ENCODE measurements around the gene UQCRH.

The UQCRH gene

GRCh38 chr1:46295306-46295705 lies 8.2 kb upstream of the UQCRH start:
- H3K4me1 ChIP-seq (ENCODE audit: insufficient read depth, low read length, severe bottlenecking) = no peaks in the 10 kb centered on the region
- H3K27me3 ChIP-seq (ENCODE audit: insufficient read depth, low read length) = no peaks in the 10 kb centered on the region
- no peaks in the 10 kb centered on the region for H3F3A ChIP-seq (ENCODE audit: insufficient read depth, low read length)
- TF ChIP-seq EZH2 (IDR thresholded peaks at IDR 0.05; ENCODE audit: borderline replicate concordance, low read length) = no peak
- TF ChIP-seq CTCF (IDR thresholded peaks at IDR 0.05; ENCODE audit: low read length) = no peak
- H3K9me2 ChIP-seq (ENCODE audit: low read depth, low read length) = no peaks in the 10 kb centered on the region
- H3K4me2 ChIP-seq (ENCODE audit: low read length) = no peak overlapping the region
- no peaks in the 10 kb centered on the region for H4K20me1 ChIP-seq (ENCODE audit: insufficient read depth, low read length)
- no peak overlapping the region for H3K27ac ChIP-seq (ENCODE audit: low read depth, low read length, poor library complexity, severe bottlenecking)
- no peaks in the 10 kb centered on the region for H3K9me3 ChIP-seq (ENCODE audit: low read length)
- H3K36me3 ChIP-seq (ENCODE audit: insufficient read depth, low read length) = peaks cover 30% of the 10 kb centered on the region
- no peak overlapping the region for H3K9ac ChIP-seq (ENCODE audit: low read length)
- no peaks in the 10 kb centered on the region for H3K79me2 ChIP-seq (ENCODE audit: insufficient read depth, low read length)
- no peak overlapping the region for H3K4me3 ChIP-seq (ENCODE audit: low read depth, low read length, poor library complexity, severe bottlenecking)
- no peak overlapping the region for H2AFZ ChIP-seq (ENCODE audit: low read length)

- Histone ChIP-seq H3K9me3 (ENCODE audit: low read length) (no peaks in the 10 kb centered on the region), H3K4me3 (ENCODE audit: low read depth, low read length, poor library complexity, severe bottlenecking) (no peak overlapping the region), H3K36me3 (ENCODE audit: insufficient read depth, low read length) (peaks cover 30% of the 10 kb centered on the region), H4K20me1 (ENCODE audit: insufficient read depth, low read length) (no peaks in the 10 kb centered on the region), H3K9me2 (ENCODE audit: low read depth, low read length) (no peaks in the 10 kb centered on the region), H3K4me1 (ENCODE audit: insufficient read depth, low read length, severe bottlenecking) (peaks cover 11% of the 10 kb centered on the region), H3K27ac (ENCODE audit: low read depth, low read length, poor library complexity, severe bottlenecking) (no peak overlapping the region), H3K4me2 (ENCODE audit: low read length) (no peak overlapping the region), H3K79me2 (ENCODE audit: insufficient read depth, low read length) (no peaks in the 10 kb centered on the region), H2AFZ (ENCODE audit: low read length) (no peak overlapping the region), H3K27me3 (ENCODE audit: insufficient read depth, low read length) (no peaks in the 10 kb centered on the region), H3F3A (ENCODE audit: insufficient read depth, low read length) (no peaks in the 10 kb centered on the region), H3K9ac (ENCODE audit: low read length) (no peak overlapping the region)
- no peak for TF ChIP-seq EZH2 (IDR thresholded peaks at IDR 0.05; ENCODE audit: borderline replicate concordance, low read length)
- no peak for TF ChIP-seq CTCF (IDR thresholded peaks at IDR 0.05; ENCODE audit: low read length)
Measured at GRCh38 chr1:46298387-46298786, 5.1 kb upstream of the UQCRH start.

- no peak overlapping the region for H2AFZ ChIP-seq (ENCODE audit: low read length)
- H3K9ac ChIP-seq (ENCODE audit: low read length) = no peak overlapping the region; the same call in 1 of the 2 replicates
- no peak overlapping the region for H3K27ac ChIP-seq (ENCODE audit: low read depth, low read length, poor library complexity, severe bottlenecking)
- no peaks in the 10 kb centered on the region for H3F3A ChIP-seq (ENCODE audit: insufficient read depth, low read length)
- peaks cover 12% of the 10 kb centered on the region for H3K4me1 ChIP-seq (ENCODE audit: insufficient read depth, low read length, severe bottlenecking)
- H3K9me3 ChIP-seq (ENCODE audit: low read length) = no peaks in the 10 kb centered on the region
- peaks cover 22% of the 10 kb centered on the region for H3K79me2 ChIP-seq (ENCODE audit: insufficient read depth, low read length)
- H3K9me2 ChIP-seq (ENCODE audit: low read depth, low read length) = no peaks in the 10 kb centered on the region
- no peak for TF ChIP-seq EZH2 (IDR thresholded peaks at IDR 0.05; ENCODE audit: borderline replicate concordance, low read length)
- TF ChIP-seq CTCF (IDR thresholded peaks at IDR 0.05; ENCODE audit: low read length) = no peak
- H3K4me2 ChIP-seq (ENCODE audit: low read length) = peak overlapping the region; percentile 87; the same call in 1 of the 2 replicates
- no peaks in the 10 kb centered on the region for H3K27me3 ChIP-seq (ENCODE audit: insufficient read depth, low read length)
- no peaks in the 10 kb centered on the region for H4K20me1 ChIP-seq (ENCODE audit: insufficient read depth, low read length)
- H3K4me3 ChIP-seq (ENCODE audit: low read depth, low read length, poor library complexity, severe bottlenecking) = peak overlapping the region; percentile 98
- peaks cover 20% of the 10 kb centered on the region; the same call in 1 of the 2 replicates for H3K36me3 ChIP-seq (ENCODE audit: insufficient read depth, low read length)
Measured at GRCh38 chr1:46300673-46301405, 2.7 kb upstream of the UQCRH start.
